PC-3 (cell line): Measurements from ENCODE around the gene HNRNPA2B1.
"Not testable (repeated sequence)": the region's sequence is repeated elsewhere in the genome, so short reads cannot be mapped to it uniquely, and the experiment has no call there.

ENCODE experiments used
- EZH2 ChIP-seq: fragments of 300-600 bp; sonication (generic); IDR thresholded peaks from one replicate; pipeline ENCODE4 v1.6.1; 2017; ENCODE audit warnings: antibody characterized with exemption, mild to moderate bottlenecking, low read length; ENCODE audit not compliant: unreplicated experiment
- EZH2phosphoT487 ChIP-seq: fragments of 300-600 bp; sonication (generic); IDR thresholded peaks from 2 replicates; pipeline ENCODE4 v1.6.1; 2018; ENCODE audit warnings: mild to moderate bottlenecking, antibody characterized with exemption, low read length, borderline replicate concordance
- TF ChIP-seq, protein P1 (sequence below): fragments of 300-600 bp; sonication (generic); conservative IDR thresholded peaks from 2 replicates; pipeline ENCODE4 v1.5.1; 2017; ENCODE audit warnings: antibody characterized with exemption, low read depth, mild to moderate bottlenecking, low read length

DNA sequence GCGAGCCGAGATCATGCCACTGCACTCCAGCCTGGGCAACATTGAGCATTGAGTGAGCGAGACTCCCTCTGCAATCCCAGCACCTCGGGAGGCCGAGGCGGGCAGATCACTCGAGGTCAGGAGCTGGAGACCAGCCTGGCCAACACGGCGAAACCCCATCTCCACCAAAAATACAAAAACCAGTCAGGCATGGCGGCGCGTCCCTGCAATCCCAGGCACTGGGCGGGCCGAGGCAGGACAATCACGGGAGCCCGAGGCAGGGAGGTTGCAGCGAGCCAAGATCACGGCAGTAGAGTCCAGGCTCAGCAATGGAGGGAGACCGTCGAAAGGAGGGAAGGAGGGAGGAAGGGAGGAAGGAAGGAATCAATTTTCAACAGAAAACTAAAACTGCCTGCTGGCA lies 23.3 kb downstream of the HNRNPA2B1 start:
- TF ChIP-seq, protein P1, sequence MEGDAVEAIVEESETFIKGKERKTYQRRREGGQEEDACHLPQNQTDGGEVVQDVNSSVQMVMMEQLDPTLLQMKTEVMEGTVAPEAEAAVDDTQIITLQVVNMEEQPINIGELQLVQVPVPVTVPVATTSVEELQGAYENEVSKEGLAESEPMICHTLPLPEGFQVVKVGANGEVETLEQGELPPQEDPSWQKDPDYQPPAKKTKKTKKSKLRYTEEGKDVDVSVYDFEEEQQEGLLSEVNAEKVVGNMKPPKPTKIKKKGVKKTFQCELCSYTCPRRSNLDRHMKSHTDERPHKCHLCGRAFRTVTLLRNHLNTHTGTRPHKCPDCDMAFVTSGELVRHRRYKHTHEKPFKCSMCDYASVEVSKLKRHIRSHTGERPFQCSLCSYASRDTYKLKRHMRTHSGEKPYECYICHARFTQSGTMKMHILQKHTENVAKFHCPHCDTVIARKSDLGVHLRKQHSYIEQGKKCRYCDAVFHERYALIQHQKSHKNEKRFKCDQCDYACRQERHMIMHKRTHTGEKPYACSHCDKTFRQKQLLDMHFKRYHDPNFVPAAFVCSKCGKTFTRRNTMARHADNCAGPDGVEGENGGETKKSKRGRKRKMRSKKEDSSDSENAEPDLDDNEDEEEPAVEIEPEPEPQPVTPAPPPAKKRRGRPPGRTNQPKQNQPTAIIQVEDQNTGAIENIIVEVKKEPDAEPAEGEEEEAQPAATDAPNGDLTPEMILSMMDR = not testable (repeated sequence)
- TF ChIP-seq EZH2, EZH2phosphoT487: not testable (repeated sequence)
